Stimulated activated CD4-positive, alpha-beta T cell treated with anti-CD3 and anti-CD28 coated beads, TNF-alpha, amount 100 ng/mL, for 4 hours (primary cell): Measurements from ENCODE around the gene MINDY4B.

Experiments
- DNase-seq, 3 experiments: peaks; one replicate each; pipeline ENCODE4 v3.0.0-alpha.2; 2020; ENCODE audit warnings: low read depth in 3 of 3

The MINDY4B gene

GRCh38 chr3:150905339-150905738 lies at the start of gene MINDY4B:
TSS of gene MINDY4B (minus strand) at chr3:150905439. CDS start at chr3:150905439, 0 bp downstream.
- DNase-seq, result no peak

GRCh38 chr3:150951923-150952322 lies 46.7 kb upstream of the MINDY4B start:
- DNase-seq, result no peak

DNA sequence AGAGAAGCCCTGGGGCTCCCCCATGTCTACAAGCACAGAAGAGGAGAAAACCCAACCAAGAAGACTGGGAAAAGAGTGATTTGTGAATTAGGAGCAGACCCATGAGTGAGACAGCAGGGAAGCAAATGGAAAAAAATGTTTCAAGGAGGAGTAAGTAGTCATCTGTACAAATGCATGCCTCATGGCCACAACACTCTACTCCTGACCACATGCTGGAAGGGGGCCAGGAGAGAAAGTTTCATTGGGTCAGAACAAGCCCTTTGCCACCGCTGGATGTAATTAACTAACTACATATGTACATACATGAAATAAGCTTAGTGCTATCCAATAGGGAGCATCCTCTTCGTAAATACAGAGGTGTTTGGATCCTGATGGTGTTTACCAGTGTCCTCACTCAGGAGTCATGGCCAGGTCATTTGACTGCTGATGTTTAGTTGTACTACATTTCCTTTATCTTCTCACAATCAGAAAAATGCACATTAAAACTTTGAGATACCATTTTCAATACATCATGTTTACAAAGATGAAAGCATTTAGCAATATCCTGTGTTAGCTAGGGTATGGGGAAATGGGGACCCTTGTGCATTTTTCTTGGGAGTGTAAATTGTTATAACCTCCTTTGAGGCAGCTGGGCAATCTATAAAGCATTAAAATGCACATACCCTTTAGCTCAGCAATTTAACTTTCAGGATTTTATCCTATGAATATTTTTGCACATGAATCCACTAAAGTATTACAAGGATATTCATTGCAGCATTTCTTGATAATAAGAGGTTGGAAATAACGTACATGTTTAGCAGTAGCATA lies 40.2 kb upstream of the MINDY4B start:
- DNase-seq, result no peak

DNA sequence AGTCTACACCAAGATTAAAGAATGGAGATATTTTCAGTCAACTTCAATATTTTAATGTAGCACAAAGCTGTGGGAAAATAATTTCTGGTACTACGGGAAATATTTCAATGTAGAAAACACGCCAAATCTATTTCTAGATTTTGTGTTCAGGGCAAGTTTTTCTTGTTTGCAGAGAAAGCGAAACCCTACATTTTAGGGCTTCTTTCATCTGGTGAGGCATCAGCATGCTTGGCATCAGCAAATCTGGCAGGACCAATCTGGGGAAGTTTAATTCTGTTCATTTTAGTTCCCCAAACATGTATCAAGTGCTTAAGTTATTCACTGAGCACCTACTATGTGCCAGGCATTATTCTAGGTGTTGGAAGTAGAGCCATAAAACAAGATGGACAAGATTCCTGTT lies 37.0 kb upstream of the MINDY4B start:
- DNase-seq, result no peak

DNA sequence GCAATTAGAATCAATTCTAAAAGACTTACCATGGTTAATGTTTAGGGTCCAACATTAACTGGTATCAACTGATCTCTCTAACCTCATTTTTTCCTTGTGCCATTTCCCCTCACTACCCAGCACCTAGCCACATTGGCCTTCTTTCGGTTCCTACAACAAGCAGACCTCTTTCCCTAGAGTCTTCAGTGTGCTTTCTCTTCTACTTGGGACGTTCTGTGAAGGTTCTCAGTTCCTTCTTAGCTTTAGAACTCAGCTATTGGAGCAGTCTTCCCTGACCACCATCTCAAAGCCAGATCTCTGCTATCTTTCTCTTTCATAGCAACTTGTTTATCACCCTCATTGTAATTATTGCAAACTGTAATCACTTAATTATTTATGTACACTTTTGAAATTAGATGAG lies 31.5 kb upstream of the MINDY4B start:
- DNase-seq, result no peak

DNA sequence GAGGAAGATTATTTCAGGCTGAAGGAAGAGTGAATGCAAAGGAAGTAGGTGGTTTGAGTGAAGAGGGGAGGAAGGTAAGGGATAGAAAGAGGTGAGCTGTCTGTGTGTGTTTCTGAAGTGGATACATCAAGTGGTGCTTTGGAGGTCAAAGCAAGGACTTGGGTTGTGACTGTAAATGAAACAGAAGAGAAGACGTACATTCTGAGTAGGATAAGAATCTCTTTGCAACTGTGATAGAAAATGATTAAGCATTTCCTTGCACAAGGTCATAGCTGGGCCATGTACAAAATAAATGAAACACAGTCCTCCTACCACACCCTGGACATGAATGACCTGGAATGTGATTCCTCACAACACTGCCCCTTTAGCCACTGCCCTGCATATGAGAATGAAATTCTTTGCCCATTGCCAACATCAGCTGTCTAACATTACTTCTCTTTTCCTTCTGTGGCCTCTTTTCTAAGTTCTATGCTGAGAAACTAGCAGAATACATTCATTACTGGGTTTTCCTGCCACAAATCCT lies 28.3 kb upstream of the MINDY4B start:
- DNase-seq, result no peak

DNA sequence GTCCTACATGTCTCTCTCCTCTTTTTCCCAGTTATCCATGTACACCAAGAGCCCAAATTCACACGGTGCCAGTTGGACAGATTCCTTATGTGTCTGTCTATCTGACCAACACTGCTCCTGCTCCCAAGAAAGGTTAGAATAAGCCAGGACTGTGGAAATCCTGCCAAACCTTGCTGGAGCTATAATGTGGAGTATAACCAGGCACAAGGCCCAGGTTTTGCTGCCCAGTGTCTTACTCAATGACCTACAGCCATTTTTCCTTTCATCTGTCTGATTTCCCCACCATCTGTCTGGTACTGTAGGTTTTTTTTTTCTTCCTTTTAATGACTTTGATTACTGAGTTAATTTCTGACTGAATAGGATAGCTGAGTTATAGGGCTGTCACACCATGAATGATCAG lies 26.5 kb upstream of the MINDY4B start:
- no peak for DNase-seq

- no peak for DNase-seq
These were observed 25.6 kb upstream of the MINDY4B start for GRCh38 chr3:150930839-150931238.

DNA sequence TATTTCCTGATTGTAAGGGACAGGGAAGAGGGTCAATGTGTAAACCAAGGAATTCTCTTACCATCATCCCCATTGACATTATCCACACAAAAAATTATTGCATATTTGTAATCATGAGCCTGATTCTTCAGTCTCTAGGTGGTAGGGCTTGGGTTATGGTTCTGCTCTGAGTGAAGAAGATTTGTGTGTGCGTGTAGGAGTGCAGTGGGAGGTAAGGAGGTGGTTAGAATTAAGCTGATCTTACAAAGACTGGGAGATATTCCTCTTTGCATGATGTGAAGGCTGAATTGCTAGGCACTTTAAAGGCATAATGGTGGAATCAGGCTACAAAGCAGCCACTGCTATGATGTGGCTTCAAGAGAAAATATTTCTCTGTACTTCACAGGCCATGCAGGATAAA lies 23.0 kb upstream of the MINDY4B start:
- DNase-seq, result no peak

DNA sequence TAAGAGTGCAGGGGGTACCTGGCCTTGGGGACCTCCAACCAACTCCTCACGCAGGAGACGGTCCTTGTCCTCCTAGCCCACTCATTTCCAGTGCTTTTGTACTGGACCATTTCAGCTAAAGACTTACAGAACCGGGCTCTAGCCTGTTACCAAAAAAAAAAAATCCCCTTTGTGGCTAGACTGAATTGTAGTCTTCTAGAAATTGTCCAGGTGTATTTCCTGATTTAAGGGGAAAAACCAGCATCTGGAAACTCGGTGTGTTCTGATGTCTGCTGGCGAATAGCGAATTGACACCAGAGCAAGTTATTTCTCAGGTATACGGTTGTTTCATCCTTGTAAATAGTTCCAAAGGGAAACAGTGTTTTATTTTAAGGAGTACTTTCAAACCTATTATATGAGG lies 21.1 kb upstream of the MINDY4B start:
- DNase-seq, result no peak

DNA sequence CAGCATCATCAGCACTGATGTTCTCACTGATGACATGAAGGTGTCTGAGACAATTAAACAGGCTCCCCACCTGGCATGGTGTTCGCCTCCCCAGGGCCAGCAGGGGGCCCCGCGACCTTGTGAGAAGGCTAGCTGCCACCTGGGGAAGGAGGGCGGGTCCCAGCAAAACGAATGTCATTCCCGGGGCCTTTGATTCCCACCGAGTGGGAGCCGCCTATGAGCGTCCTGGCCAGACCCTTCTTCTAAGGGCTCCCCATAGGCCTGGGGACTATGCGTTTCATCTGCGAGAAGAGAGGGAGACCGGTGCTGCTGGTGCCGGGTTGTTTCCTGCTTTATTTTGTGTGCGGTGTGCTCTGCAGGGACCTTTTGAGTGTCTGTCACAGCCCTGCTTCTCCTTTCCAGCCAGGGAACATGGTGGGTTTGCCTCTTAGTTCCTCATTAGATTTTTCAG lies 20.5 kb upstream of the MINDY4B start:
- peak; percentile 3 to 31 (median 20) for DNase-seq

GRCh38 chr3:150922611-150923010 lies 17.4 kb upstream of the MINDY4B start:
- DNase-seq, result no peak

DNA sequence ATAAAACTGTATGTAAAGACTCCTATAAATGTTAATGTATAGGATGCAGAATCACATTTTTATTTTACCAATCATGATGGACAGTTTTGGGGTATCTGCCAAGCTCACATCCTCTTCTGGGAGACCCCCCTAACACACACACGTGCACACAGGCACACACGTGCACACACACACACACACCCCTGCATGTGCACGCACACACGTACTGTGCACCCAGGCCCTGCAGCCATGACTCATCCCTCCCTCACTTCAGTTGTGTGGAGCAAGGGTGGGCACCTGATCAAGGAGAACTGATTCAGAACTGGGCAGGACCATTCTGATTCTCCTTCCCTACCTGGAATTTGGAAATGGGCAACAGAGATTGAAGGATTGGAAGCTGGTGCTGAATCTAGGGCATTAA lies 16.0 kb upstream of the MINDY4B start:
- no peak for DNase-seq

DNA sequence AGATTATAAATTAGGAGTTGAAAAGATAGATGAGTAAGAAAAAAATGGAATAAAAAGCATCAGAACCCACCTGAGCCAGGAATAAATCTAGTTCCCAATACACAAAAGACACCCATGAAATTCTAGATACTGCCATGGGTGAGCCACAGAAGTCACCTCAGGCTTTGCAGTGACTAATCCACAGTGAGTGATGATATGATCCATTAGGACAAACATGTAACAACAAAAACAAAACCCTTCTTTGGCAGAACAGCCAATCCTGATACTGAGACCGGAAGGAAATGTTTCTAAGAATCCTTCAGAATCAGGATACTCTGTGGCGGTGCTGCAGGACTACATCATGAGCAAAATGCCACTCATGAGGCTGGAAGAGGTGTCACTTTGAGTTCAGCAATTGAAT lies 15.0 kb upstream of the MINDY4B start:
- DNase-seq, result no peak

GRCh38 chr3:150917951-150918350 lies 12.7 kb upstream of the MINDY4B start:
- no peak for DNase-seq

GRCh38 chr3:150913133-150913922 lies 8.1 kb upstream of the MINDY4B start:
- DNase-seq, result no peak

- no peak for DNase-seq
These were observed 7.3 kb upstream of the MINDY4B start for GRCh38 chr3:150912501-150912900.

- DNase-seq, result no peak
These were observed 6.5 kb upstream of the MINDY4B start for GRCh38 chr3:150911771-150912170.

- DNase-seq, result no peak
These were observed 1.2 kb upstream of the MINDY4B start for GRCh38 chr3:150906461-150906860.

- no peak for DNase-seq
These were observed 507 bp upstream of the MINDY4B start for GRCh38 chr3:150905746-150906145.

- no peak for DNase-seq
These were observed 2.3 kb downstream of the MINDY4B start for GRCh38 chr3:150902988-150903387.

DNA sequence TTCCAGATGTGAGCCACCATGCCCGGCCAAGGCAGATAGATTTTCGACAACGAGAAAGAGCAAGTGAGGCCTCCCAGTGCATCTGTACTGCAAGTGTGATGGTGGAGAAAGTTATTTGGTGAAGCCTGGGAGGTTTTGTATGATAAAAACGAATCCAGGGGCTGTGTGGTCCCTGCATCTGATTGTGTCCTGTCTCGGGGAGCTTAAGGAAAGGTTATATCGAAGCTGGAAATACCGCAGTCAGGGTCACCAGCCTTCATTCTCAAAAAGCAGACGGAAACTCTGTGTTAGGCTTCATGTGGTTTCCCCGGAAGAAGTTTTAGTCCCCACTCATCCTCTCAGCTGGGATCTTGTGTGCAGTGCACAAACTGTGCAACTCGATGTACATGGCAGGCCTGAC lies 3.4 kb downstream of the MINDY4B start:
- DNase-seq, result no peak

- no peak for DNase-seq
These were observed 6.1 kb downstream of the MINDY4B start for GRCh38 chr3:150899141-150899540.
